ENCODE measurements around the gene SMIM15. TPM values are rescaled to one million over a fixed set of nuclear protein-coding genes. Genes with fewer than 3 reads are reported as not detected.

Gene SMIM15
- total RNA-seq, 1 experiment from 2014 or later = 83.9 TPM

DNA sequence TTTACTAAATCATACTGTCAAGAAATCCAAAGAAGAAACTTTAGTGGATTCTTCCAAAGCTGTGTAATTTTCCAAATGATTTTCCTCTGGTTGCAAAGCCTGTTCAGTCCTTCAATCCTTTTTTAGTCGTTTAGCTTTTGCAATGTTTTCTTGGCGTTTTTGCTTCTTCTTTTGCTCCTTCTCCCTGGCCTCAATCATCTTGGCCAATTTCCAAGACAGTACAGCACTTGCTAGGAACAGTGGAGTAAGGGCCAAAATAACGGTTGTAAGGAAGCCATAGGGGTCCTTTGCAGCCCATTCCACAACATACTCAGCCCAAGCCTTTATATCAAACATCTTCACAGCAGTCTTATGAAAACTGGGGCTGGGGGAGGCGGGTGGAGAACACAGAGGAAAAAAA is 2.4 kb downstream of the SMIM15 start:
- Histone ChIP-seq H3K9me3 (ENCODE audit: control insufficient read depth in 1 of 2, insufficient read depth in 1 of 2, low read depth in 1 of 2, low read length in 2 of 2) (no peaks in the 10 kb centered on the region), H3K9me2 (ENCODE audit: insufficient read depth) (no peaks in the 10 kb centered on the region), H2AFZ (ENCODE audit: low read depth, low read length, poor library complexity, severe bottlenecking) (no peak overlapping the region), H3K4me3 (replicated peaks in 1 of 2; ENCODE audit: low read depth in 1 of 2, low read length in 2 of 2) (no peak overlapping the region), H3K4me2 (ENCODE audit: low read length) (no peak overlapping the region), H3K36me3 (ENCODE audit: control insufficient read depth in 1 of 2, insufficient read depth in 2 of 2, low read length in 2 of 2) (peaks cover 31% of the 10 kb centered on the region in 2 experiments; a peak in 3 of 4 replicates), H3K27me3 (ENCODE audit: insufficient read depth, low read length) (no peaks in the 10 kb centered on the region), H3K79me2 (ENCODE audit: insufficient read depth, low read length) (peaks cover 70% of the 10 kb centered on the region), H3K27ac (ENCODE audit: low read depth, low read length) (no peak overlapping the region), H3K9ac (ENCODE audit: low read length) (no peak overlapping the region), H4K20me1 (ENCODE audit: insufficient read depth) (no peaks in the 10 kb centered on the region), H3K4me1 (ENCODE audit: control insufficient read depth in 1 of 2, insufficient read depth in 2 of 2, low read length in 2 of 2) (peaks cover 0 to 16% of the 10 kb centered on the region in 2 experiments; a peak in 2 of 4 replicates)
- ChIA-PET CTCF (no interaction called here), POLR2A (no interaction called here), RAD21 (ENCODE audit: low non-redundant PET in 1 of 2, low total read pairs in 2 of 2, uncharacterized antibody in 2 of 2, unreplicated experiment in 2 of 2) (no interaction called here)
- ATAC-seq (no peak), DNase-seq (ENCODE audit: low read depth, low spot score) (no peak)
- no TSS peak for BruUV-seq (replicated peaks)
- TF ChIP-seq ZNF274 (IDR thresholded peaks at IDR 0.05; ENCODE audit: low read depth, low read length) (no peak), SP1 (IDR thresholded peaks at IDR 0.05; ENCODE audit: low read depth) (no peak), RAD21 (IDR thresholded peaks at IDR 0.05; ENCODE audit: low read depth) (no peak)
- TF ChIP-seq, protein P1, sequence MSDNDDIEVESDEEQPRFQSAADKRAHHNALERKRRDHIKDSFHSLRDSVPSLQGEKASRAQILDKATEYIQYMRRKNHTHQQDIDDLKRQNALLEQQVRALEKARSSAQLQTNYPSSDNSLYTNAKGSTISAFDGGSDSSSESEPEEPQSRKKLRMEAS (IDR thresholded peaks at IDR 0.05) = no peak
- intact Hi-C loops (cut with micrococcal nuclease) = loop anchor here (5.0 kb wide), 2 partner anchors 203 to 482 kb away; no protein-coding TSS in a partner anchor

- H3K9ac ChIP-seq (ENCODE audit: low read length) = no peak overlapping the region
- intact Hi-C loops (cut with micrococcal nuclease) = no loop called here
- peaks cover 31% of the 10 kb centered on the region in 2 experiments; a peak in 3 of 4 replicates for H3K36me3 ChIP-seq (ENCODE audit: control insufficient read depth in 1 of 2, insufficient read depth in 2 of 2, low read length in 2 of 2)
- no peaks in the 10 kb centered on the region for H3K9me2 ChIP-seq (ENCODE audit: insufficient read depth)
- RAD21 ChIA-PET (ENCODE audit: low non-redundant PET in 1 of 2, low total read pairs in 2 of 2, uncharacterized antibody in 2 of 2, unreplicated experiment in 2 of 2) = no interaction called here
- no peak overlapping the region for H2AFZ ChIP-seq (ENCODE audit: low read depth, low read length, poor library complexity, severe bottlenecking)
- peaks cover 66% of the 10 kb centered on the region for H3K79me2 ChIP-seq (ENCODE audit: insufficient read depth, low read length)
- no peak overlapping the region for H3K4me2 ChIP-seq (ENCODE audit: low read length)
- H3K4me3 ChIP-seq (replicated peaks in 1 of 2; ENCODE audit: low read depth in 1 of 2, low read length in 2 of 2) = no peak overlapping the region
- no peaks in the 10 kb centered on the region for H4K20me1 ChIP-seq (ENCODE audit: insufficient read depth)
- H3K9me3 ChIP-seq (ENCODE audit: control insufficient read depth in 1 of 2, insufficient read depth in 1 of 2, low read depth in 1 of 2, low read length in 2 of 2) = no peaks in the 10 kb centered on the region
- H3K27me3 ChIP-seq (ENCODE audit: insufficient read depth, low read length) = no peaks in the 10 kb centered on the region
- no TSS peak for BruUV-seq (replicated peaks)
- no peak for DNase-seq (ENCODE audit: low read depth, low spot score)
- POLR2A ChIA-PET = no interaction called here
- peaks cover 0 to 16% of the 10 kb centered on the region in 2 experiments; a peak in 2 of 4 replicates for H3K4me1 ChIP-seq (ENCODE audit: control insufficient read depth in 1 of 2, insufficient read depth in 2 of 2, low read length in 2 of 2)
- CTCF ChIA-PET = no interaction called here
- no peak for ATAC-seq
- no peak overlapping the region for H3K27ac ChIP-seq (ENCODE audit: low read depth, low read length)
- no peak for TF ChIP-seq SP1 (IDR thresholded peaks at IDR 0.05; ENCODE audit: low read depth)
- TF ChIP-seq, protein P2, sequence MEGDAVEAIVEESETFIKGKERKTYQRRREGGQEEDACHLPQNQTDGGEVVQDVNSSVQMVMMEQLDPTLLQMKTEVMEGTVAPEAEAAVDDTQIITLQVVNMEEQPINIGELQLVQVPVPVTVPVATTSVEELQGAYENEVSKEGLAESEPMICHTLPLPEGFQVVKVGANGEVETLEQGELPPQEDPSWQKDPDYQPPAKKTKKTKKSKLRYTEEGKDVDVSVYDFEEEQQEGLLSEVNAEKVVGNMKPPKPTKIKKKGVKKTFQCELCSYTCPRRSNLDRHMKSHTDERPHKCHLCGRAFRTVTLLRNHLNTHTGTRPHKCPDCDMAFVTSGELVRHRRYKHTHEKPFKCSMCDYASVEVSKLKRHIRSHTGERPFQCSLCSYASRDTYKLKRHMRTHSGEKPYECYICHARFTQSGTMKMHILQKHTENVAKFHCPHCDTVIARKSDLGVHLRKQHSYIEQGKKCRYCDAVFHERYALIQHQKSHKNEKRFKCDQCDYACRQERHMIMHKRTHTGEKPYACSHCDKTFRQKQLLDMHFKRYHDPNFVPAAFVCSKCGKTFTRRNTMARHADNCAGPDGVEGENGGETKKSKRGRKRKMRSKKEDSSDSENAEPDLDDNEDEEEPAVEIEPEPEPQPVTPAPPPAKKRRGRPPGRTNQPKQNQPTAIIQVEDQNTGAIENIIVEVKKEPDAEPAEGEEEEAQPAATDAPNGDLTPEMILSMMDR (IDR thresholded peaks at IDR 0.05 in 2 of 3, conservative IDR thresholded peaks at IDR 0.05 in 1 of 3; ENCODE audit: borderline replicate concordance in 1 of 3, insufficient read depth in 1 of 3, low read depth in 2 of 3, low read length in 2 of 3) = 0 out of 6 replicates have a peak, but pooled peaks of 1 of the 3 experiments have one; percentile 6
Measured at GRCh38 chr5:61159070-61159469, 3.2 kb downstream of the SMIM15 start.

Measured in HCT116 (cell line).